Sigmoid colon (tissue), 3 donors: ENCODE data around the gene MALL.

ENCODE experiments used
- CTCF ChIP-seq, 4 experiments: fragments of 450-650 bp in 3 of 4; fragments of 200-600 bp in 1 of 4; IDR thresholded peaks; one replicate each; pipeline ENCODE4 v1.5.1; 2016 to 2019; ENCODE audit warnings: antibody characterized with exemption in 4 of 4, mild to moderate bottlenecking in 3 of 4, moderate library complexity in 2 of 4
- POLR2A ChIP-seq, 2 donors: fragments of 450-650 bp; IDR thresholded peaks; one replicate each; pipeline ENCODE4 v1.6.1; 2016; ENCODE audit warnings: antibody characterized with exemption in 2 of 2, mild to moderate bottlenecking in 2 of 2, moderate library complexity in 2 of 2

DNA sequence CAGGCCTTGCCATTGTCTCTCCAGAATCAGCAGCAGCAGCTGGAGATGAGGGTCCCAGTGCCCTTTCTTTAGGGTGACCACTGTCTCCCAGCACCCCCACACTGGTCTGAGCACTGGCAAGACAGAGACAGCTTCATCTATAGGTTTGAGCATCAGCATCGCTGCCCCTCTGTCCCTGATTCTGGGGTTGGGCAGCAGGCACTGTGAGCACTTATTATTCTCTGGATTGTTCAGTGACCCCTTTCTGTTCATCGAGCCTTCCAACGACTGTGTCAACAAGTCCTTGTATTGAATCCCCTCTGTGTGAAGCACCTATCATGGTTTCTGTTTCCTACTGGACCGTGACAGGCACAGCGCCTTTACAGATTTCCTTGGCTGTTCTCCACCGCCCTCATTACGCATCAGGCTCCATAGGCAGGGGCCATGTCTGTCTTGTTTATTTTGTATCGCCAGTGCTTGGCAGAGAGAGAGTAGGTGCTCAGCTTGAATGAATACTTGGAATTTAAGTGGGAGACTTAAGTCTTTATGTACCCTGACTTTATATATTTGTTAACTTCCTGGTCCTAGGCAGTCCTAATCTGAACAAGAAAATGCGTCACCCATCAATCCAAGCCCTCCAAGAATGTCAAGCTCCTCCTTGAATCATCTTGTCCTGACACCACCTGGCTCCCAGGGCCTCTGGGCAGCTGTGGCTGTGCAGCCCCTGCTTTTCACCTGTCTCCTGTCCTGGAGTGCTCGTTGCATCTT lies 11.4 kb downstream of the MALL start:
- TF ChIP-seq CTCF (IDR thresholded peaks at IDR 0.05) (no peak), POLR2A (IDR thresholded peaks at IDR 0.05) (no peak)
